HG03342 (cell line): Measurements from ENCODE around the gene SRSF9.
A peak's percentile ranks its signal among the peaks of the same experiment; 100 is the strongest.

ENCODE experiments used
- ATAC-seq: cut with Tn5 transposase; IDR thresholded peaks from one replicate; pipeline ENCODE4 v1.9.1; 2021; ENCODE audit warnings: mild to moderate bottlenecking, moderate library complexity; ENCODE audit not compliant: unreplicated experiment

SRSF9 gene

GRCh38 chr12:120483621-120484020 lies 14.1 kb upstream of the SRSF9 start:
- ATAC-seq, result no peak

- no peak for ATAC-seq
Observed at GRCh38 chr12:120481022-120481767, 11.6 kb upstream of the SRSF9 start.

- ATAC-seq, result no peak
Observed at GRCh38 chr12:120480211-120480610, 10.7 kb upstream of the SRSF9 start.

GRCh38 chr12:120479458-120479857 lies 9.9 kb upstream of the SRSF9 start:
- no peak for ATAC-seq

- ATAC-seq, result no peak
Observed at GRCh38 chr12:120475643-120476042, 6.1 kb upstream of the SRSF9 start.

- ATAC-seq, result no peak
Observed at GRCh38 chr12:120474616-120474960, 5.0 kb upstream of the SRSF9 start.

GRCh38 chr12:120473807-120474615 lies 4.5 kb upstream of the SRSF9 start:
- ATAC-seq, result no peak

GRCh38 chr12:120472521-120472920 lies 3.0 kb upstream of the SRSF9 start:
- no peak for ATAC-seq

GRCh38 chr12:120470150-120470784 lies 719 bp upstream of the SRSF9 start:
- no peak for ATAC-seq

GRCh38 chr12:120468821-120469449 lies 613 bp downstream of the SRSF9 start:
- ATAC-seq, result peak; percentile 15

- no peak for ATAC-seq
Observed at GRCh38 chr12:120468325-120468820, 1.2 kb downstream of the SRSF9 start.

- ATAC-seq, result no peak
Observed at GRCh38 chr12:120467439-120467838, 2.1 kb downstream of the SRSF9 start.

GRCh38 chr12:120466560-120467315 lies 2.8 kb downstream of the SRSF9 start:
- ATAC-seq, result no peak

GRCh38 chr12:120465756-120466155 lies 3.8 kb downstream of the SRSF9 start:
- no peak for ATAC-seq

- ATAC-seq, result no peak
Observed at GRCh38 chr12:120463712-120464111, 5.8 kb downstream of the SRSF9 start.

GRCh38 chr12:120462099-120462640 lies 7.4 kb downstream of the SRSF9 start:
- no peak for ATAC-seq

- no peak for ATAC-seq
Observed at GRCh38 chr12:120460157-120460556, 9.4 kb downstream of the SRSF9 start.

GRCh38 chr12:120457133-120457532 lies 12.4 kb downstream of the SRSF9 start:
- ATAC-seq, result no peak

- no peak for ATAC-seq
Observed at GRCh38 chr12:120455302-120455701, 14.2 kb downstream of the SRSF9 start.

GRCh38 chr12:120453977-120454376 lies 15.6 kb downstream of the SRSF9 start:
- peak; percentile 66 for ATAC-seq
